Measurements from ENCODE around the gene SLC30A2.

SLC30A2 gene

GRCh38 chr1:26059906-26060305 is 14.0 kb upstream of the SLC30A2 start:
- Histone ChIP-seq H3K27me3 (ENCODE audit: insufficient read depth, poor library complexity, severe bottlenecking) (peaks cover 4% of the 10 kb centered on the region), H3K27ac (replicated peaks) (no peak overlapping the region), H3K4me3 (replicated peaks; ENCODE audit: insufficient read depth, low read length) (no peak overlapping the region)
- TF ChIP-seq GABPA (IDR thresholded peaks at IDR 0.05; ENCODE audit: low read depth) (no peak), REST (IDR thresholded peaks at IDR 0.05; ENCODE audit: insufficient replicate concordance, low read depth) (no peak), POLR2AphosphoS5 (IDR thresholded peaks at IDR 0.05; ENCODE audit: low read depth) (no peak), SPI1 (IDR thresholded peaks at IDR 0.05; ENCODE audit: borderline replicate concordance, low read depth) (no peak), CTCF (IDR thresholded peaks at IDR 0.05; ENCODE audit: insufficient read depth, low read length) (no peak)
- DNase-seq (ENCODE audit: low read depth in 1 of 2, low spot score in 1 of 2), result no peak

GRCh38 chr1:26058052-26058595 is 12.2 kb upstream of the SLC30A2 start:
- no peak for DNase-seq (ENCODE audit: low read depth in 1 of 2, low spot score in 1 of 2)
- H3K27ac ChIP-seq (replicated peaks), result no peak overlapping the region
- no peak for TF ChIP-seq POLR2AphosphoS5 (IDR thresholded peaks at IDR 0.05; ENCODE audit: low read depth)
- no peak for TF ChIP-seq SPI1 (IDR thresholded peaks at IDR 0.05; ENCODE audit: borderline replicate concordance, low read depth)
- TF ChIP-seq CTCF (IDR thresholded peaks at IDR 0.05; ENCODE audit: insufficient read depth, low read length), result no peak
- TF ChIP-seq GABPA (IDR thresholded peaks at IDR 0.05; ENCODE audit: low read depth), result no peak
- TF ChIP-seq REST (IDR thresholded peaks at IDR 0.05; ENCODE audit: insufficient replicate concordance, low read depth), result no peak
- H3K4me3 ChIP-seq (replicated peaks; ENCODE audit: insufficient read depth, low read length), result no peak overlapping the region
- peaks cover 4% of the 10 kb centered on the region for H3K27me3 ChIP-seq (ENCODE audit: insufficient read depth, poor library complexity, severe bottlenecking)

- DNase-seq (ENCODE audit: low read depth in 1 of 2, low spot score in 1 of 2), result no peak
- peaks cover 4% of the 10 kb centered on the region for H3K27me3 ChIP-seq (ENCODE audit: insufficient read depth, poor library complexity, severe bottlenecking)
- H3K27ac ChIP-seq (replicated peaks), result no peak overlapping the region
- no peak overlapping the region for H3K4me3 ChIP-seq (replicated peaks; ENCODE audit: insufficient read depth, low read length)
- TF ChIP-seq REST (IDR thresholded peaks at IDR 0.05; ENCODE audit: insufficient replicate concordance, low read depth), result no peak
- no peak for TF ChIP-seq POLR2AphosphoS5 (IDR thresholded peaks at IDR 0.05; ENCODE audit: low read depth)
- TF ChIP-seq GABPA (IDR thresholded peaks at IDR 0.05; ENCODE audit: low read depth), result no peak
- TF ChIP-seq CTCF (IDR thresholded peaks at IDR 0.05; ENCODE audit: insufficient read depth, low read length), result no peak
- no peak for TF ChIP-seq SPI1 (IDR thresholded peaks at IDR 0.05; ENCODE audit: borderline replicate concordance, low read depth)
Measured at GRCh38 chr1:26057189-26057588, 11.3 kb upstream of the SLC30A2 start.

Measured in HL-60 (cell line).